ENCODE results near the gene BIRC3.

Gene BIRC3

DNA sequence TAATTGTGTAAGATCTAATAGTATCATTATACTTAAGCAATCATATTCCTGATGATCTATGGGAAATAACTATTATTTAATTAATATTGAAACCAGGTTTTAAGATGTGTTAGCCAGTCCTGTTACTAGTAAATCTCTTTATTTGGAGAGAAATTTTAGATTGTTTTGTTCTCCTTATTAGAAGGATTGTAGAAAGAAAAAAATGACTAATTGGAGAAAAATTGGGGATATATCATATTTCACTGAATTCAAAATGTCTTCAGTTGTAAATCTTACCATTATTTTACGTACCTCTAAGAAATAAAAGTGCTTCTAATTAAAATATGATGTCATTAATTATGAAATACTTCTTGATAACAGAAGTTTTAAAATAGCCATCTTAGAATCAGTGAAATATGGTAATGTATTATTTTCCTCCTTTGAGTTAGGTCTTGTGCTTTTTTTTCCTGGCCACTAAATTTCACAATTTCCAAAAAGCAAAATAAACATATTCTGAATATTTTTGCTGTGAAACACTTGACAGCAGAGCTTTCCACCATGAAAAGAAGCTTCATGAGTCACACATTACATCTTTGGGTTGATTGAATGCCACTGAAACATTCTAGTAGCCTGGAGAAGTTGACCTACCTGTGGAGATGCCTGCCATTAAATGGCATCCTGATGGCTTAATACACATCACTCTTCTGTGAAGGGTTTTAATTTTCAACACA lies 6.4 kb downstream of the BIRC3 start:
- TF ChIP-seq, protein P1, sequence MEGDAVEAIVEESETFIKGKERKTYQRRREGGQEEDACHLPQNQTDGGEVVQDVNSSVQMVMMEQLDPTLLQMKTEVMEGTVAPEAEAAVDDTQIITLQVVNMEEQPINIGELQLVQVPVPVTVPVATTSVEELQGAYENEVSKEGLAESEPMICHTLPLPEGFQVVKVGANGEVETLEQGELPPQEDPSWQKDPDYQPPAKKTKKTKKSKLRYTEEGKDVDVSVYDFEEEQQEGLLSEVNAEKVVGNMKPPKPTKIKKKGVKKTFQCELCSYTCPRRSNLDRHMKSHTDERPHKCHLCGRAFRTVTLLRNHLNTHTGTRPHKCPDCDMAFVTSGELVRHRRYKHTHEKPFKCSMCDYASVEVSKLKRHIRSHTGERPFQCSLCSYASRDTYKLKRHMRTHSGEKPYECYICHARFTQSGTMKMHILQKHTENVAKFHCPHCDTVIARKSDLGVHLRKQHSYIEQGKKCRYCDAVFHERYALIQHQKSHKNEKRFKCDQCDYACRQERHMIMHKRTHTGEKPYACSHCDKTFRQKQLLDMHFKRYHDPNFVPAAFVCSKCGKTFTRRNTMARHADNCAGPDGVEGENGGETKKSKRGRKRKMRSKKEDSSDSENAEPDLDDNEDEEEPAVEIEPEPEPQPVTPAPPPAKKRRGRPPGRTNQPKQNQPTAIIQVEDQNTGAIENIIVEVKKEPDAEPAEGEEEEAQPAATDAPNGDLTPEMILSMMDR (IDR thresholded peaks at IDR 0.05; ENCODE audit: insufficient read depth, low read length, missing control alignments): no peak
- no peak overlapping the region for H3K4me3 ChIP-seq (ENCODE audit: low read depth, low read length)
- DNase-seq (ENCODE audit: low read depth, low spot score): no peak
- CTCF ChIA-PET: interaction anchor here (1.9 kb wide), 1 partner anchor 18 kb away, joined by 15 read pairs; no protein-coding TSS in a partner anchor
- POLR2A ChIA-PET: no interaction called here

DNA sequence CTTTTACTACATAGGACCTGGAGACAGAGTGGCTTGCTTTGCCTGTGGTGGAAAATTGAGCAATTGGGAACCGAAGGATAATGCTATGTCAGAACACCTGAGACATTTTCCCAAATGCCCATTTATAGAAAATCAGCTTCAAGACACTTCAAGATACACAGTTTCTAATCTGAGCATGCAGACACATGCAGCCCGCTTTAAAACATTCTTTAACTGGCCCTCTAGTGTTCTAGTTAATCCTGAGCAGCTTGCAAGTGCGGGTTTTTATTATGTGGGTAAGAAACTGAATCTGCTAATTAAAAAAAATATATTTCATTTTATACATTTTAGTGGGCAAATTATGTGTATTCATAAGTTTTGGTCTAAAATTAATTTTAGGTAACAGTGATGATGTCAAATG lies 7.8 kb downstream of the BIRC3 start:
- no peak overlapping the region for H3K4me3 ChIP-seq (ENCODE audit: low read depth, low read length)
- DNase-seq (ENCODE audit: low read depth, low spot score): no peak
- TF ChIP-seq, protein P1 (IDR thresholded peaks at IDR 0.05; ENCODE audit: insufficient read depth, low read length, missing control alignments): no peak
- POLR2A ChIA-PET: no interaction called here
- CTCF ChIA-PET: interaction anchor here (1.9 kb wide), 1 partner anchor 16 kb away, joined by 15 read pairs; no protein-coding TSS in a partner anchor

DNA sequence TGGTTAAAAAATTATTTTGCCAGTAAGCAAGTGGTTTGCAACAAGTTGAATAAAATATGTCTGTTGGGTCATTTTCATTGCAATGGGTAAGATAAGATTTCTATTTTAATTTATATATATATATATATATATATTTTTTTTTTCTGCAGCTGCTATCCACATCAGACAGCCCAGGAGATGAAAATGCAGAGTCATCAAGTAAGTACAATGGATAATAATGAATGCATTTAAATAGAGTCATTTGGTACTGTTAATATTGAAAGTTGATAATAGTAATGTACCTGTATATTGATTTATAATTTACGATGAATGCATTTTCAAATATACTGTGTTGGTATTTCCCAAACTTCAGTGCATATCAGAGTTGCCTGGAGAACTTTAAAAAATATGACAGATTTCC lies 11.5 kb downstream of the BIRC3 start:
- ChIA-PET POLR2A (no interaction called here), CTCF (interaction anchor here (0.6 to 1.0 kb wide), 2 partner anchors 10 to 14 kb away, joined by 3 to 7 read pairs; no protein-coding TSS in a partner anchor)
- TF ChIP-seq, protein P1 (IDR thresholded peaks at IDR 0.05; ENCODE audit: insufficient read depth, low read length, missing control alignments): no peak
- H3K4me3 ChIP-seq (ENCODE audit: low read depth, low read length): no peak overlapping the region
- no peak for DNase-seq (ENCODE audit: low read depth, low spot score)

DNA sequence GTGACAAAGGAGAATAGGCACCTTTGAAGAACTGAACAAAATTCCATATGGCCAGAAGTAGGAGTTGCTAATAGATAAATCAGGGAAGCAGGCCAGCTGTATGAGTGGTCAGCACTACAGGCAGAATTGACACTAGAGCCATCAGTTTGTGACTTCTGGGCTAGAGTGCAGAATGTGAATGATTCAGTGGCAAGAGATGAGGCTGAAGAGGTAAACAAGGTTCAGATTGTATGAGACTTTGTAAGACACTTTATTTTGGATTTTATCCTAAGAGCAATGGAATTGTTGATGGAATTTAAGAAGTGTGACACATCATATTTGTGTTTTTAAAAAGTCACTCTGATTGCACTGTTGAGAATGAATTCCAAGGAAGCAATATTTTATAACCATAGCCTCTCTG lies 12.9 kb downstream of the BIRC3 start:
- no peak overlapping the region for H3K4me3 ChIP-seq (ENCODE audit: low read depth, low read length)
- POLR2A ChIA-PET: no interaction called here
- no peak for DNase-seq (ENCODE audit: low read depth, low spot score)
- TF ChIP-seq, protein P1 (IDR thresholded peaks at IDR 0.05; ENCODE audit: insufficient read depth, low read length, missing control alignments): no peak
- CTCF ChIA-PET: interaction anchor here (1.2 kb wide), 1 partner anchor 11 kb away, joined by 3 read pairs; no protein-coding TSS in a partner anchor

DNA sequence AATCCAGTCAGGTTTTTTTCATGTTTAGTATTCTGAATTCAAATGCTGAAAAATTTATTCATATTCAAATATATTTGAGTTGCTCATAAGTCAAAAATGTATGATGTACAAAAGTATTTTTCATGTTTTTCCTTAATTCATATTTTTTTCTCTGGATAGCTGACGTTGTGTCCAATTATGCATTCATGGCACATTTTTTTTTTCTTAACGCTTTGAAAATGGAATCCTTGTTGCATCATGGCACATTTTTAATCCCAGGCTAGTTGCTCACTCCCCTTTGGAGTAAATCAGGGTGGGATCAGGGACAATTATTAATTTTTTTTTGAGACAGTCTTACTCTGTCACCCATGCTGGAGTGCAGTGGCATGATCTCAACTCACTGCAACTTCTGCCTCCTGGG lies 14.1 kb downstream of the BIRC3 start:
- no peak overlapping the region for H3K4me3 ChIP-seq (ENCODE audit: low read depth, low read length)
- no peak for DNase-seq (ENCODE audit: low read depth, low spot score)
- POLR2A ChIA-PET: no interaction called here
- TF ChIP-seq, protein P1 (IDR thresholded peaks at IDR 0.05; ENCODE audit: insufficient read depth, low read length, missing control alignments): no peak
- CTCF ChIA-PET: interaction anchor here (4.0 kb wide), 1 partner anchor 12 kb away, joined by 57 read pairs; no protein-coding TSS in a partner anchor

DNA sequence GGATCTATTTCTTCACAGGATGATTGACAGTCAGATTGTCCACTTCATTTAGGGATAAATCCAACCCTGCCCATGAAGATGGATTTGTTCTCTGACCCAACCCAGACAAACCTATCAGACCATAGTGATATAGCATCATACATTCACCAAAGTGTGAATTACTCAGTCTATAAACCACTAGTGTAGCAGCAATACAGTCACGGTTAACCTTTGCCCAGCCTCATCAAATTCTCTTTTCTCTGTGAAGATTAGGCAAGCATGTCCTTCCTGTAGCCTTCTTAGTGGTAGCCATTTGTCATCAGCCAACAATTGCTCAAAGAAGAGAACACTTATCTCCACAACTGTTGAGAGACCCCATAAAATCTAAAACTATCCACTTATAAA lies 15.3 kb downstream of the BIRC3 start:
- ChIA-PET CTCF (interaction anchor here (0.8 to 4.0 kb wide), 2 partner anchors 10 to 39 kb away, joined by 3 to 57 read pairs; no protein-coding TSS in a partner anchor), POLR2A (no interaction called here)
- TF ChIP-seq, protein P1 (IDR thresholded peaks at IDR 0.05; ENCODE audit: insufficient read depth, low read length, missing control alignments): no peak
- H3K4me3 ChIP-seq (ENCODE audit: low read depth, low read length): no peak overlapping the region
- DNase-seq (ENCODE audit: low read depth, low spot score): no peak
